GM12891 (cell line): Measurements from ENCODE around the gene NEDD1.

Source experiments
- POLR2A ChIP-seq: IDR thresholded peaks from 2 replicates; pipeline ENCODE4 v1.6.1; 2011; ENCODE audit warnings: low read depth, low read length, control low read depth
- POLR2AphosphoS5 ChIP-seq: IDR thresholded peaks from 2 replicates; pipeline ENCODE4 v1.6.1; 2011; ENCODE audit warnings: low read depth, low read length, control low read depth

DNA sequence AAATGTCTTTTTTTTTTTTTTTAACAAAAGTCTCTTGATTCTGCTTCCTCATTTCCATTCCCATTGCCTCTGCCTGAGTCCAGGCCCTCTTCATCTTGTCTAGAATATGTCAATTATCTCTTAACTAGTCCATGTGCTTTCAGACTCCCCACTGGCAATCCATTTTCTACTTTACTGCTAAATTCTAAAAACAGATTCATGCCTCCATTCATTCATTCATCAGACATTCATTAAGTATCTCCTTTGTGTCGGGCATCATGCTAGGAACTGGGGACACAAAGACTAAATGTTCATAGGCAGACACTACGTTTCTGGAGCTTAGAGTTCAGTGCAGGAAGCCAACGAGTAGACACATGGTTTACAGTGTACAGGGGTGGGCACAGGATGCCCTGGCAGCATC, 9.6 kb upstream of the NEDD1 start:
- TF ChIP-seq POLR2AphosphoS5: no peak
- no peak for TF ChIP-seq POLR2A
